DMS 273 (cell line): ENCODE measurements around the gene TCF7L1.
"Not testable (repeated sequence)": the region's sequence is repeated elsewhere in the genome, so short reads cannot be mapped to it uniquely, and the experiment has no call there.

Experiments used
- DNase-seq: peaks from one replicate; lab custom pipeline; 2025; ENCODE audit not compliant: unreplicated experiment; lab: John Stamatoyannopoulos, UW

Gene TCF7L1

DNA sequence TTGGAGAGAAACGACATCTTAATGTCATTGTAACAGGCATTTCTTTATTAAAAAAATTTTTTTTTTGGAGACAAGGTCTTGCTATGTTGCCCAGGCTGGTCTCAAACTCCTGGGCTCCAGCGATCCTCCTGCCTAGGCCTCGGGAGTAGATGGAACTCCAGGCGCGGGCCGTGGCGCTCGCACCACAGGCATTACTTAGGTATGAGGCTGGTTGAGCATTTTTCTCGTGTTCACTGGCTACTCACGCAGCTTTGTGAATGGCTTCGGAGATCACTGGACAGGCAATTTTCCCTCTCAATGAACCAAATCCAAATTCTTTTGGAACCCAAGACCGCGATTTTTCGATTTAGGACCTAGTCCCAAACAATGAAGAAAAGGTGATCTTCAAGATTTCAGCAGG is 795 bp upstream of the TCF7L1 start:
- DNase-seq = peak; percentile 60

DNA sequence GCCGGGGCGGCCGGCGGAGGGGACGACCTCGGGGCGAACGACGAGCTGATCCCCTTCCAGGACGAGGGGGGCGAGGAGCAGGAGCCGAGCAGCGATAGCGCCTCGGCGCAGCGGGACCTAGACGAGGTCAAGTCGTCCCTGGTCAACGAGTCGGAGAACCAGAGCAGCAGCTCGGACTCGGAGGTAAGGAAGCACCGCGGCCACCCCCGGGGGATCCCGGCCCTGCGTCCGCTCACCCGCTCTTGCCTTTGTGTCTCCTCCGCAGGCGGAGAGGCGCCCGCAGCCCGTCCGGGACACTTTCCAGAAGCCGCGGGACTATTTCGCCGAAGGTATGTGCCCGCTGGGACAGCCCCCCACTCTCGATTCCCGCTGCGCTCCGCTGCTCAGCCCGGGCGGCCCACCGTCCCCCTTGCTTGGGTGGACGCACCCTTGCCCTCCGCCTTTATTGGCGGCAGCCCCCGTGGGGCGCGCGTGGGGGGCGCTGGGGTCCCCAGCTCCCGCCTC is 611 bp downstream of the TCF7L1 start:
- DNase-seq = peak; percentile 78

DNA sequence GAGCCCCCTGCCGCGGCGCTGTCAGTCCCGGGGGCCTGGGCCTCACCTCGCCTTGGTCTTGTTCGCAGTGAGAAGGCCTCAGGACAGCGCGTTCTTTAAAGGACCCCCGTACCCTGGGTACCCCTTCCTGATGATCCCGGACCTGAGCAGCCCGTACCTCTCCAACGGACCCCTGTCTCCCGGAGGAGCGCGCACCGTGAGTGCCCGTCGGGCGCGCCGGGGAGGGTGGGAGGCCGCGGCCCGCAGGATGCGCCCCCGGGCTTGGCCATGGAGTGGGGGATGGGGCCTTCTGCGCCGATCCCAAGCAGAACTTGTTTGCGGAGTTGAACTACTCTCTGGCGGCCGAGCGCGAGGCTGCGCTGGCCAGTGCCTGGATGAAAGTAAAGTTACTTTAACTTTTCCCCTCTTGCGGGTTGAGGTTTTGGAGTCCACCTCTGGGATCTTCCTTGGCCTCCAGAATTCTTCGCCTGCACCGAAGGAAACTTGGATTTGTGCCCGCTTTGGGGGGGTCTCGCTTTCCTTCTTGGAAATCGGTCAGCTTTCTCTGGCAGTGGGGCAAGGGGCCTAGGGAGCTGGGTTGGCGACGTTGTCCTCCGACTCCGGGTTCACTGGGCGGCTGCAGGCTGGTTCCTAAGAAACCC is 1.2 kb downstream of the TCF7L1 start:
- no peak for DNase-seq

DNA sequence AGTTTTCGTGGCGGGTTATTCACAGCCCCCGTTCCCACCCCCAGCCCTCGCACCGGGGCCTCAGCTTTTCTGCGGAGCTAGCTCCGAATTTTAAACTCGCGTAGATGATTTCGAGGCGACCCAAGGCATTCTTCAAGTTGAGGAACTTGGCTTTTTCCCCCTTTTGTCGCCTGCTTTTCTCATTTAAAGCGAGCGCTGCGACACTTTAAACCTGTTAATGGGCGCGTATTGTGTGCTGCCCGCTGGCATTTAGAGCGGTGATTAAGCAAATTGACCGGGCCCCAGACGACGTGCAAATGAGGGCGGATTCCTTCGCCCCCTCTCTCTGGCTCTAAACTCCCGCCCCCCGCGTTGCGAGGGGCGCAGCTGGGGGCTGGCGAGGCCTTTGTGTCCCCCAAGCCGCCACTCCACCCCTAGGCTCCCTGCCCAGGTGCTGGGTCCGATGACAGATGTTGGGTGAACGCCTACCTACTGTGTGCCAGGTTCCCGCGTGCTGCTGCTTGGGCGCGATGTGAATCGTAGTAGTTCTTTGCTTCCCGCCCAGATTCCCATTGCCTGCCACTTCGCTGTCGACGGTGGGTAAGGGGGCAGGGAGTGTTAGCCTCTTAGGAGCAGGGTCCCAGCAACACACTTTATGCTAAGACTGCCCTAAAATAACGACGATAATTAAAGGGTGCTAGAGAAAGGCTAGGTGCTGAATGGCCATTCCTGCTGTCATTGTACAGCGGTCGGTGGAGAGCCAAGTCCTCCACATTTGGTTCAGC is 1.9 kb downstream of the TCF7L1 start:
- no peak for DNase-seq

DNA sequence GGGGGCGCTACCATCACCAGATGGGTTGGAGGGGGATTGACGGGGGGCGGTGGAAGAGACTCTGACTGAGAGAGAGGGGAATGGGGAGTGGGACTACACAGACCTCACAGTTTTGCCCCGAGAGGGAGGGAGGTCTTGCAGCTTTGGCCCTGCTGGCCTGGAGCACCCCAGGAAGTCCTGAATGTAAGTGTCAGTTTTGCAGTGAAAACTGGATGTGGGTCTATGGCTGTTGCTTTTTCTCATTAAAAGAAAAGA is 2.4 kb downstream of the TCF7L1 start:
- no peak for DNase-seq

DNA sequence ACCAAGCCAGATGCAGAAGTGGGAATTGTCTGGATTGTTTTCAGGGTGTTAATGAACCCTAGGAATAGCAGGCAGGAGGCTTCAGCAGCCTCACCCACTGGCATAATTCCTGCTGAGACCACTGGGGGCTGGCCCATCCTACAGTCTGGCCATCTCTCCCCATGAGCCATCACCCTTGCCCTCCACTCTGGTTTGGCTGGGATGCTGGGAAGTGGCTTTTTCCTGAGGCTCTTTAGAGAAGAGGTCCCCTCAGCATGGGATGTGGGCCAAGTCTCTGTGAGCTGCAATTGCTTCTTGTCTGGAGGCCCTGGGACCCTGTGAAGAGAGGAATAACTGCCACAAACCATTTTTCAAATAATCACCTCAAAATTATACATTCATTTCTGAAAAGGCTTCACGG is 4.0 kb downstream of the TCF7L1 start:
- DNase-seq = no peak

DNA sequence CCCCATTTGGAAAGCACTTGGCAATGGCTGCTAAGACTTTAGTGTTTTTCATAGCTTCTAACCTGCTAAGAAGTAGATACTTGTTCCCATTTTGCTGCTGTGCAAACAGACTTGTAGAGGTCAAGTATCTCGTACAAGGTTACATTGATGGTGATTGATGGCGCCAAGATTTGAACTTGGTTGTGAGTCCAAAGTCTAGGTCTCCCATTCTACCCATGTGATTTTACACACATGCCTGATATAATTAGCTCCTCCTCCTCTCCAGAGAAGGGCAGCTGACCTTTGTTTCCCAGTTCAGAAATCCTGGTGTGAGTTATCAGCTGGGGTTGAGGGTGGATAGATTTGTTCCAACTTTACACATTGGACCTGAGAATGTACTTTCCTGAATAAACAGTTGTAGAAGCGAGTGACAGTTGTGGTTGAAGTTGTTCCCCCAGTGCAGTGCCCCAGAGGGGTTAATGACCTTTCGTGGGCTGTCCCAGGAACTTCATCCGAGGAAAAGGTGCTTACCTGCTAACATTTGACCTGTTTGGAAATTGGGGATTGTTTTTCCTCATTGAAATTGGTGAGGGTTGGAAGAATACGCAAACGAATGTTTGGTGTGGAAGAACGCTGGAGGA is 10.4 kb downstream of the TCF7L1 start:
- no peak for DNase-seq

DNA sequence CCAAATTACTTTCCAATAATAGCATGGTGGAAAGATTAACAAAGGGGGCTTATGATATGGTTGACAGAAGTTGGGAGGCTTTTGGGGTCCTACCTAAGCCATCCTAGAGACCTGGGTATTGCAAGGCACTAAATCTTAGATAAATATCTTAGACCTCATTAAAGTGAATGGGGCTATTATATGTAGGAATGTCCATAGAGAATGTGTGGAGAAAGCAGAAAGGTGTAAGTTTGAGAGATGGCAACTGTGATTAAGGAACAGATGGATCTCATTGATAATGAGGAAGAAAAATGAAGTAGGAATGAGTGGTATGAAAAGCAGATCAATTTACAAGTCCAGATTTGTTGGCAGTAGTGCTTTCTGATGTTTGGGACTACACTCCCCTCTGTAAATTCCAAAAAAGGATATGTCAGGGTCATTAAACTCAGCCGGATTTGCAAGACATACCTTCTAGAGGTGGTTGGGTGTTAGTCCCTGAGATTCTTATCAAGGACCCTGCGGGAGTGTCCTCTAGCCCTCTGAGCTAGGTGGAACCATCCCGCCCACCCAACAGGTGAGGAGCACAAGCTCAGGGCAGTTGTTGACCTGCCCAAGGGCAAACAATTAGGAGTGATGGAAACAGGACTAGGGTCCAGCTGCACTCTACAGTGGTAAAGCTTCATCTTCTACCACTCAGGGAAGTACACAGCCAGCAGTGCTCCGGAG is 12.1 kb downstream of the TCF7L1 start:
- no peak for DNase-seq

DNA sequence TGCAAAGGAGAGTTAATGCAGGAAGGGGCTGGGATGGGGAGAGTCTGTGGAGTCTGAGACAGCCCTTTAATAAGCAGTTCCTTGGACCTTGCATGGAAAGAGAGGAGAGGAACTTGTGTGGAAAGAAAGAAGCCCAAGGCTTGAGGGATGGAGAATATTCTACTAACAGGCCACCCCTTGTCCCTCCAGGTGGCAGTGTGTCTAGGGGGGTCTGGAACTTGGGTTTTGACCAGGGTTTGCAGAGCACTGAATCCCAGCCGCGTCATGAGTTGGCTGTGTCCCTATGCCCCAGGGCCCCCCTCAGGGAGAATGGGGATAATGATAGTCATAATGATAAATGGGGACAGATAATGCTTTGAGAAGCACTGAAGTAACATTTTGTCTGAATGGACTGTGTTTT is 15.0 kb downstream of the TCF7L1 start:
- DNase-seq = no peak

DNA sequence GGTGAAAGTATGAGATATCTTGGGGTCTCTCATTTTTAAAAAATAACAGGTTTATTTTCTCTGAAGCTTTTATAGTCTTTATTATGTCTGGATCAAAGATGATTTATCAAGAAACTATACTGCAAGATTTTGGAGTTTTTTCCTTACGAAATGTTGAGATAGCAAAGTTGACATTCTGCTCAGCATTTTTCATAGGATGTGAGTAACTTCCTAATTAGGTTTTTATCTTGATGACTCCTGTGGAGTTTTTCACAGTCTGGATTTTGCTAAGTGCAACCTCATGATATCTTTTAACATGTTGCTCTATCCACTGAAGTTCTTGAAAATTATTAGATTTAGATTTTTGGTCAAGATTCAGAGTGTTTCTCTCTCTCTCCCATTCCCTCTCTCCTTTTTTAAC is 17.8 kb downstream of the TCF7L1 start:
- DNase-seq = no peak

DNA sequence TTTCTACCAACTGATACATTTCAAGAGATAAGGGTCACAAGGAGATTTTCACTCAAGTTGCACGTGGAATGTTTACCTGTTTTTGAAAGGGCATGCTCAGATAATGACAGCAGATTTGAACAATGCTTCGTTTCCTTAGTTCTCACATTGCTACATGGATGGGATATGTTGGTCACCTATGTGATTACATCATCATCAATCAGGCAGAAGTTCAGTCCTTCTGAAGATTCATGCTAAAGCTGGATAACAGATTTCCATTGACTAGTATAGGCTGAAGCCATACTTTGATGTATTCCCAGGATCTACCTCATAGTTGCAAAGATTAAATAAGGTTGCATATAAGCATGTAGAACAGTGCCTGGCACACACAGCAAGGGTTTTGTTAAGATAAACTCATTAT is 19.7 kb downstream of the TCF7L1 start:
- DNase-seq = no peak

DNA sequence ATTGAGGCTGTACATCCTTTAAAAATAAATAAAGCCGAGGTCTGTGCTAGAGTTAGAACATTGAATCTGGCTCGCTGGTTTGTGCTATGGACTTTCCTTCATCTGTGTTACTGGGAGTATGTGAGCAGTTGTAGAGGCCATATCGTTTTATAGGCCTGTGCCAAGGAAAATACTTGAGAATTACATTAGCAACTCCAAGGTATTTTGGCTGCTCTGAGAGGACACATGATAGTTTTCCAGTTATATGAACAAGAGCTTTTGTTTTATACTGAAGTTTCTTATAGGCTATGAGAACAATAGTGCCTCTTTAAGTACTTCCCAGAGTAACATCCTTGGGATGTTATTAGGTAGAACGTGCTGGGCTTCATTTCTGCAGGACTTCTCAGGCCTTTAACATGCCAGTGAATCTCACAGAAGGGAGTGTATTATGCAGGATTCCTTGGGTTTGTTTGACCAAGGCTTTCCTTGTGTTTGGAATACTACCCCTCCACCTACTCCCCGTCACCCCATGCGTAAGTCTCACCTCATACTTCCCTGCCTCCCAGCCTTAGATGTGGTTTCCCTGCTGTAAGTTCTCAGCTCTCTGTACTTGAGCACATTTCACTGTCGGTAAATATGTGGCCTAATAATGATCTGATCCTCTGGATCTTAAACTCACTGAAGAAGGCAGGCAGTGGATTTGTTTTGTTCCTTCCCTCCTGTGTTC is 21.0 kb downstream of the TCF7L1 start:
- no peak for DNase-seq

DNA sequence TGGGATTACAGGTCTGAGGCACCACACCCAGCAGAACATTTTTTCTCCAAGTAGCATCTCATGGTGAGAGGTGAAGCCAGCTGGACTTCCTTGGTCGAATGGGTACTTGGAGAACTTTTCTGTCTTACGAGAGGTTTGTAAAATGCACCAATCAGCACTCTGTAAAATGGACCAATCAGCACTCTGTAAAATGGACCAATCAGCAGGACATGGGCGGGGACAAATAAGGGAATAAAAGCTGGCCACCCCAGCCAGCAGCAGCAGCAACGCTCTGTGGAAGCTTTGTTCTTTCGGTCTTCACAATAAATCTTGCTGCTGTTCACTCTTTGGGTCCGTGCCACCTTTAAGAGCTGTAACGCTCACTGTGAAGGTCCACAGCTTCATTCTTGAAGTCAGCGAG is 21.9 kb downstream of the TCF7L1 start:
- not testable (repeated sequence) for DNase-seq

DNA sequence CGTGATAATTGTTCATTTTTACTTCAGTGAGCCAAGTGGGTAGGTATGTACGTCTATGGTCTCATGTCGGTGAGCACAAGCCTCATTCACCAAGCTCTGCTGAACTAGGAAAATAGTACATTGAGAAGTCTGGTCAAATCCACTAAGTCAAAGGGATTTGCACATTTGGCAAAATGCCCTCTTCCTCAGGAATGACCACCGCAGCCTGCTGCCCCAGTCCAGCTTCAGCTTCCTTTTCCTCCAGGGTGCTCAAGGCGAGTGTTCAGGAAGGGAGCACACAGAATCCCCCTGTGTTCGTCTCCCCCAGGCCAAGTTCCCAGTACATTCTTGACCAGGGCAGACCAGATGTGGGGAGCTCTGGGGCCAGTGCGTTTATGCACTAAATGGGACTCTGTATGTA is 23.0 kb downstream of the TCF7L1 start:
- no peak for DNase-seq

DNA sequence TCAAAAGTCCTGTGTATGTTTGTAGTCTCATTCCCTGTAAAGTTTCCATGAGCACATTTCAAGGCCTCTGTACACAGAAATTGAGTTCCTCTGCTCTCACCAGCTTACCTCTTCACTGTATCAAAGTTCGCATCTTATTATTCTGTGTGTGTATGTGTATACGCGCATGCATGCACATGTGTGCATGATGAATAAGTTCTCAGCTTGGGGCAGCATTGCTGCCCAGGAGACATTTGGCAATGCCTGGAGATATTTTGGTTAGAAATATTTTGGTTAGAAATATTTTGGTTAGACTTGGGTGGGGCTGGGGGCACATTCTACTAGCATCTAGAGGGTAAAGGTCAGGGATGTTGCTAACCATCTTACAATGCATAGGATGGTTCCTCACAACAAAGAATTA is 23.4 kb downstream of the TCF7L1 start:
- no peak for DNase-seq

DNA sequence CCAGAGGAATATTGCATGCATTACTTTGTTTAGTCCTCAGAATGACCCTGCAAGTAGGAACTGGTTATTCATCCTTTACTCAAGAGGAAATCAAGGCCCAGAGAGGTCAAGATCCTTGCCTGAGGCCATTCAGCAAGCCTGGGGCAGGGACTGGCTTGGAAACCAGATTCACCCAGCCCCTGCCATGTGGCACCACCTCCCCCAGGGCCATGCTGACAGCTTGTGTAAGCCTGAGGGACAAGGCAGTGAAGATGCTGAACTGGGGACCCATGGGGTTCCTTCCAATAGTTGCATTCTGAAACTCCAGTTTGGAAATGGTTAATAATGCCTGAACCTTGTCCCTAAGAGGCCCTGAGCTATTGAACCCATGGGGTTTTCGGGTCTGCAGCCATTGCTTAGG is 24.2 kb downstream of the TCF7L1 start:
- DNase-seq = no peak

DNA sequence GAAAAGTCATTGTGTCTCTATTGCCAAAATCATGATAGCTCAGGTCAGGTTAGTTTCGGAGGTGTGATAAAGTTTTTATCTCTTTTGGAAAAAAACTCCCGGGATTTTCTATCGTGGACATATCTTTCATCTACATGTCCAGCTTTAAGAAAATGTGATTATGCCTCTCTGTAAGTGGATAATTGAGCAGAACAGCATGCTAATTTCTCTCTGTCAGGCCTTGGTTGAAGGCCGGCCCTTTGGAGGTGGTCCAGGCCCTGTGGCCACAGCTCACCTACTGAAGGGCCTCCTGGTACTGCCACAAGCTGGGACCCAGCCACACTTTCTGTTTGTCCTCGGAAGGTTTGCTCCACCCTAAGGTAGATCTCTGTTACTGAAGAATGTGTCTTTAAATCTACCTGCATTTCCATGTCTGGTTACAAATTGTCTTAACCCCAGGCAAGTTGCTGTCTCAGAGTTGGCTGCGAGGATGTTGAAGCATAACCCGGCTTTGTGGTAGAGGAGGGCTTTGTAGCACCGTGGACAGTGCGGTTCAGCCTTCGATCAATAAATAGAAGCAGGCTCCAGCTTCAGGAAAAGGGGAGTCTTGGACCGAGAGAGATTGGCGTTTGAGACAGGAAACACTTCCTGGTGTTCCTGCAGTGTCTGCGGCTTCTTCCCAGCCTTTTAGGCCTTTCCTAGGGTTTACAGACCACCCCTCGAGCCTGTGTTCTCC is 25.5 kb downstream of the TCF7L1 start:
- no peak for DNase-seq

DNA sequence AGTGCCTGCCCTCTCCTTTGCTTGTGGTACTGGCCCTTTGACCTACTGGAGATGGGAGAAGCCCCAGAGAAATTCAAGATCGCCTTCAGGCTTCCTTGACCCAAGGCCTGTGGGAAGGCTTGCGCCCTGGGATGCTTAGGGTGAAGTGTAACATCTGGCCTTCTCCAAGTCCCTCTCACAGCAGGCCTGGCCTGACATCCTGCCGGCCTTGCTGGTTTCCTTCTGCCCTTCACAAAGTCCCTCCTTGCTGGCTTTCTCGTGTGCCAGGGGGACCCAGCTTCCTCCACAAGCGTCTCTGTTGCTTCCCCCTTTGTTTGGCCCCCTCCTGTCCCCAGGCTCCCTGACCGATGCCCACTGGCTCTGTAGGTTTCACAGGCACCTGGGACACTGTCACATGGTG is 26.4 kb downstream of the TCF7L1 start:
- DNase-seq = no peak

DNA sequence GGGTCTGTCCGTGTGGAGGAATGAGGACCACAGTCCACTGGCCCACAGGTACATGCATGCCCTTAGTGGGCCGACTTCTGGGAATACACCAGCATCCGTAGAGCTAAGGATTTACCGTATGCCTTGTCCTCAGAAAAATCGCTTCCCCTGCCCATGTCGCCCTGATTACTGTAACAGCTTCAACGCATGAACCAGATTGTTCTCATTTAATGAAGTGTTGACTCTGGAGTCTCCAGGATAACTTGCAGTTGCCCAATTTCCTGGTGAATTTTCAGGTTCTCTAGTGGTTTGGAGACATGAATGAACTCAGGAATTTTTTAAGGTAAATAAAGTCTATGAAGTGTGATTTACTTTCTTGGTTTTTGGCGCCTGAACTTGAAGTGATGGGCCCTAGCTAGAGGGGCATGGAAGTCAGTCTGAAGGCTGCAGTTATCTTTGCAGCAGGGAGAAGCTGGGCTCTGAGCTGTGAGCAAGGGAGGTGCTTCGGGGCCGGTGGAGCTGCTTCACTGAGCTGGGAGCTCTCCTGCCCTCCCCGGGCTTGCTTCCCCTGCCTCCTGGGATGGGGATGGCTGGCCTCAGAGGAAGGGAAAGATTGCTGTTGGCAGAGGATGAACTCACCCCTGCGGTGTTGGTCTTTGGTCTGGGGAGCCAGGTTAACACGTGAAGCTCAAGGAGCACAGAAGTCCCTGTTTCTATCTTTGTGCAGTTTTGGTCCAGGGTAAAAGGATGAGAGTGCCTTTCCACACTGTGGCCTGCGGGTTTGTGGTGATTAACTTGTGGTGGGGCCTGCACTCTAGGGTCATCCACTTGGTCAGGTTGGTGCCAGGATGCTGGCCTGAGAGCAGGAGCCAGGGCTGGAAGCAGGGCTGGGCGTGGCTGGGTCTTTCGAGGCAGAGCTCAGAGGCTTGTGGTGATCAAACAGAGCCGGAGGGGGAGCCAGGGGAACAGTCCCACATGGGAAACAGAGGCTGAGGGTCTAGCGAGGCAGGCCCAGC is 28.1 kb downstream of the TCF7L1 start:
- no peak for DNase-seq
